Measurements from ENCODE around the gene AHCYL1. TPM values are rescaled to one million over a fixed set of nuclear protein-coding genes. Genes with fewer than 3 reads are reported as not detected.

The AHCYL1 gene
- total and polyA plus RNA-seq, 4 donors: 24.9 to 40.7 (median 30.3) TPM

DNA sequence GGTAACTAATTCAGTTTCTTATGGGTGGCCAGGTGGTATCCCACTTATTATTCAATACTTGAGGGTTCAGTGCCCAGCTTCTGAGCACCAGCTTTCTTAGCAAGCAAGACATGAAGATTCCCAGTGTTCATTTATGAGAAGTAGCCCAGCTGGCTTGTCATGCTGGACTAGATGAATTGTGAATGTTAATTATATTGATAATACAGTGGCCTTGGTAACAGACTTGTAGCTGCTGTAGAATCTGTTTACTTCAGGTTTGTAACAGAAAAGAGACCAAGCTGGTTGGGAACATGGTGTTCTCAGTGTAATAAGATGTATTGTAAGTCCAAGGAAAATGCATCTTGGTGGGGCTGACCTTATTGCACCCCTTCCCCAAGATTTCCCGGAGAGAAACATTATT is 10.1 kb downstream of the AHCYL1 start:
- TF ChIP-seq SP1 (IDR thresholded peaks at IDR 0.05): no peak
- no peak for TF ChIP-seq HNF4G (IDR thresholded peaks at IDR 0.05)
- no peak for TF ChIP-seq FOXA2 (IDR thresholded peaks at IDR 0.05)
- TF ChIP-seq, protein P1, sequence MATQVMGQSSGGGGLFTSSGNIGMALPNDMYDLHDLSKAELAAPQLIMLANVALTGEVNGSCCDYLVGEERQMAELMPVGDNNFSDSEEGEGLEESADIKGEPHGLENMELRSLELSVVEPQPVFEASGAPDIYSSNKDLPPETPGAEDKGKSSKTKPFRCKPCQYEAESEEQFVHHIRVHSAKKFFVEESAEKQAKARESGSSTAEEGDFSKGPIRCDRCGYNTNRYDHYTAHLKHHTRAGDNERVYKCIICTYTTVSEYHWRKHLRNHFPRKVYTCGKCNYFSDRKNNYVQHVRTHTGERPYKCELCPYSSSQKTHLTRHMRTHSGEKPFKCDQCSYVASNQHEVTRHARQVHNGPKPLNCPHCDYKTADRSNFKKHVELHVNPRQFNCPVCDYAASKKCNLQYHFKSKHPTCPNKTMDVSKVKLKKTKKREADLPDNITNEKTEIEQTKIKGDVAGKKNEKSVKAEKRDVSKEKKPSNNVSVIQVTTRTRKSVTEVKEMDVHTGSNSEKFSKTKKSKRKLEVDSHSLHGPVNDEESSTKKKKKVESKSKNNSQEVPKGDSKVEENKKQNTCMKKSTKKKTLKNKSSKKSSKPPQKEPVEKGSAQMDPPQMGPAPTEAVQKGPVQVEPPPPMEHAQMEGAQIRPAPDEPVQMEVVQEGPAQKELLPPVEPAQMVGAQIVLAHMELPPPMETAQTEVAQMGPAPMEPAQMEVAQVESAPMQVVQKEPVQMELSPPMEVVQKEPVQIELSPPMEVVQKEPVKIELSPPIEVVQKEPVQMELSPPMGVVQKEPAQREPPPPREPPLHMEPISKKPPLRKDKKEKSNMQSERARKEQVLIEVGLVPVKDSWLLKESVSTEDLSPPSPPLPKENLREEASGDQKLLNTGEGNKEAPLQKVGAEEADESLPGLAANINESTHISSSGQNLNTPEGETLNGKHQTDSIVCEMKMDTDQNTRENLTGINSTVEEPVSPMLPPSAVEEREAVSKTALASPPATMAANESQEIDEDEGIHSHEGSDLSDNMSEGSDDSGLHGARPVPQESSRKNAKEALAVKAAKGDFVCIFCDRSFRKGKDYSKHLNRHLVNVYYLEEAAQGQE (IDR thresholded peaks at IDR 0.05): no peak
- TF ChIP-seq NR2F2 (IDR thresholded peaks at IDR 0.05): no peak
- TF ChIP-seq, protein P2, sequence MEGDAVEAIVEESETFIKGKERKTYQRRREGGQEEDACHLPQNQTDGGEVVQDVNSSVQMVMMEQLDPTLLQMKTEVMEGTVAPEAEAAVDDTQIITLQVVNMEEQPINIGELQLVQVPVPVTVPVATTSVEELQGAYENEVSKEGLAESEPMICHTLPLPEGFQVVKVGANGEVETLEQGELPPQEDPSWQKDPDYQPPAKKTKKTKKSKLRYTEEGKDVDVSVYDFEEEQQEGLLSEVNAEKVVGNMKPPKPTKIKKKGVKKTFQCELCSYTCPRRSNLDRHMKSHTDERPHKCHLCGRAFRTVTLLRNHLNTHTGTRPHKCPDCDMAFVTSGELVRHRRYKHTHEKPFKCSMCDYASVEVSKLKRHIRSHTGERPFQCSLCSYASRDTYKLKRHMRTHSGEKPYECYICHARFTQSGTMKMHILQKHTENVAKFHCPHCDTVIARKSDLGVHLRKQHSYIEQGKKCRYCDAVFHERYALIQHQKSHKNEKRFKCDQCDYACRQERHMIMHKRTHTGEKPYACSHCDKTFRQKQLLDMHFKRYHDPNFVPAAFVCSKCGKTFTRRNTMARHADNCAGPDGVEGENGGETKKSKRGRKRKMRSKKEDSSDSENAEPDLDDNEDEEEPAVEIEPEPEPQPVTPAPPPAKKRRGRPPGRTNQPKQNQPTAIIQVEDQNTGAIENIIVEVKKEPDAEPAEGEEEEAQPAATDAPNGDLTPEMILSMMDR (IDR thresholded peaks at IDR 0.05; ENCODE audit: low read depth, low read length, missing input control): no peak
- no peak for TF ChIP-seq FOXA1 (IDR thresholded peaks at IDR 0.05)
- TF ChIP-seq HNF4A (conservative IDR thresholded peaks at IDR 0.05): no peak
- Histone ChIP-seq H3K9ac (ENCODE audit: low read depth in 1 of 2, low read length in 2 of 2) (no peak overlapping the region), H3K27me3 (ENCODE audit: control insufficient read depth in 4 of 4, insufficient read depth in 4 of 4, low read length in 3 of 4) (no peaks in the 10 kb centered on the region), H3K4me1 (ENCODE audit: control insufficient read depth in 4 of 4, insufficient read depth in 4 of 4, low read length in 3 of 4) (peaks cover 2 to 35% (median 21%) of the 10 kb centered on the region in 4 donors), H3K9me3 (ENCODE audit: control insufficient read depth in 4 of 4, low read length in 3 of 4) (no peaks in the 10 kb centered on the region), H3K27ac (ENCODE audit: low read depth in 1 of 2, low read length in 2 of 2) (no peak overlapping the region), H3K4me3 (ENCODE audit: low read depth in 1 of 3, low read length in 3 of 3) (no peak overlapping the region), H3K36me3 (ENCODE audit: control insufficient read depth in 4 of 4, insufficient read depth in 3 of 4, low read depth in 1 of 4, low read length in 3 of 4) (no peaks in the 10 kb centered on the region)
- DNase-seq (ENCODE audit: low spot score): no peak
- WGBS: 32% methylated on average over 1 of the region's 1 CpG

DNA sequence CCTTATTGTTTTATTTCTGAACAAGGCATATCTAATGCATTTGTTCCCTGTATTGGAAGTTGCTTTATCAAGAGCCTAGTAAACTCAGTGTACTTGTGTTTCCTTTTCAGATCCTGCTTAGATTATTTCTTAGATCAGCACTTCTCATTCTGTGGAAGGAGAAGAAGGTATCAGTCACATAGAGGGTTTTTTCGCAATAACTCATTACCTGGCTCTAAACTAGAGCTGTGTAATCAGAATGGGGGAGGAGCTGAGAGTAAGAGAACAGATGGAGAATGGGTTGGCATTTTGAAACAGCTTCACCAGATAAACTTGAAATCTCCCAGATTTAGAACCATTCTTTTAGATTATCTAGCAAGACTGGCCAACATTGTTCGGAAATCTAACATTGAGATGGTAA is 11.0 kb downstream of the AHCYL1 start:
- no peaks in the 10 kb centered on the region for H3K36me3 ChIP-seq (ENCODE audit: control insufficient read depth in 4 of 4, insufficient read depth in 3 of 4, low read depth in 1 of 4, low read length in 3 of 4)
- no peak for TF ChIP-seq TAF1 (conservative IDR thresholded peaks at IDR 0.05)
- TF ChIP-seq, protein P1 (IDR thresholded peaks at IDR 0.05): no peak
- TF ChIP-seq RAD21 (IDR thresholded peaks at IDR 0.05): no peak
- TF ChIP-seq YY1 (IDR thresholded peaks at IDR 0.05): no peak
- TF ChIP-seq, protein P3, sequence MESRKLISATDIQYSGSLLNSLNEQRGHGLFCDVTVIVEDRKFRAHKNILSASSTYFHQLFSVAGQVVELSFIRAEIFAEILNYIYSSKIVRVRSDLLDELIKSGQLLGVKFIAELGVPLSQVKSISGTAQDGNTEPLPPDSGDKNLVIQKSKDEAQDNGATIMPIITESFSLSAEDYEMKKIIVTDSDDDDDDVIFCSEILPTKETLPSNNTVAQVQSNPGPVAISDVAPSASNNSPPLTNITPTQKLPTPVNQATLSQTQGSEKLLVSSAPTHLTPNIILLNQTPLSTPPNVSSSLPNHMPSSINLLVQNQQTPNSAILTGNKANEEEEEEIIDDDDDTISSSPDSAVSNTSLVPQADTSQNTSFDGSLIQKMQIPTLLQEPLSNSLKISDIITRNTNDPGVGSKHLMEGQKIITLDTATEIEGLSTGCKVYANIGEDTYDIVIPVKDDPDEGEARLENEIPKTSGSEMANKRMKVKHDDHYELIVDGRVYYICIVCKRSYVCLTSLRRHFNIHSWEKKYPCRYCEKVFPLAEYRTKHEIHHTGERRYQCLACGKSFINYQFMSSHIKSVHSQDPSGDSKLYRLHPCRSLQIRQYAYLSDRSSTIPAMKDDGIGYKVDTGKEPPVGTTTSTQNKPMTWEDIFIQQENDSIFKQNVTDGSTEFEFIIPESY (IDR thresholded peaks at IDR 0.05): no peak
- TF ChIP-seq GABPA (IDR thresholded peaks at IDR 0.05 in 1 of 2, conservative IDR thresholded peaks at IDR 0.05 in 1 of 2): no peak
- no peak for TF ChIP-seq HNF4G (IDR thresholded peaks at IDR 0.05)
- no peak for TF ChIP-seq NR2F2 (IDR thresholded peaks at IDR 0.05)
- no peak for TF ChIP-seq JUND (IDR thresholded peaks at IDR 0.05)
- TF ChIP-seq, protein P4, sequence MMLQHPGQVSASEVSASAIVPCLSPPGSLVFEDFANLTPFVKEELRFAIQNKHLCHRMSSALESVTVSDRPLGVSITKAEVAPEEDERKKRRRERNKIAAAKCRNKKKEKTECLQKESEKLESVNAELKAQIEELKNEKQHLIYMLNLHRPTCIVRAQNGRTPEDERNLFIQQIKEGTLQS (IDR thresholded peaks at IDR 0.05): no peak
- TF ChIP-seq, protein P5, sequence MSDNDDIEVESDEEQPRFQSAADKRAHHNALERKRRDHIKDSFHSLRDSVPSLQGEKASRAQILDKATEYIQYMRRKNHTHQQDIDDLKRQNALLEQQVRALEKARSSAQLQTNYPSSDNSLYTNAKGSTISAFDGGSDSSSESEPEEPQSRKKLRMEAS (IDR thresholded peaks at IDR 0.05): no peak
- no peak for TF ChIP-seq RXRA (IDR thresholded peaks at IDR 0.05)
- TF ChIP-seq, protein P2 (IDR thresholded peaks at IDR 0.05; ENCODE audit: low read depth, low read length, missing input control): no peak
- TF ChIP-seq SP1 (IDR thresholded peaks at IDR 0.05): no peak
- no peak for TF ChIP-seq EGR1 (IDR thresholded peaks at IDR 0.05; ENCODE audit: low read depth in 2 of 2)
- no peak for TF ChIP-seq FOXA1 (IDR thresholded peaks at IDR 0.05)
- DNase-seq (ENCODE audit: low spot score): no peak
- no peaks in the 10 kb centered on the region for H3K27me3 ChIP-seq (ENCODE audit: control insufficient read depth in 4 of 4, insufficient read depth in 4 of 4, low read length in 3 of 4)
- WGBS: 90% methylated on average over 2 of the region's 2 CpGs
- no peak overlapping the region for H3K27ac ChIP-seq (ENCODE audit: low read depth in 1 of 2, low read length in 2 of 2)
- H3K9ac ChIP-seq (ENCODE audit: low read depth in 1 of 2, low read length in 2 of 2): no peak overlapping the region
- H3K9me3 ChIP-seq (ENCODE audit: control insufficient read depth in 4 of 4, low read length in 3 of 4): no peaks in the 10 kb centered on the region
- H3K4me1 ChIP-seq (ENCODE audit: control insufficient read depth in 4 of 4, insufficient read depth in 4 of 4, low read length in 3 of 4): peaks cover 0 to 26% (median 14%) of the 10 kb centered on the region in 4 donors
- no peak overlapping the region for H3K4me3 ChIP-seq (ENCODE audit: low read depth in 1 of 3, low read length in 3 of 3)
